ENCODE data around the gene UTS2R. TPM values are rescaled to one million over a fixed set of nuclear protein-coding genes. Genes with fewer than 3 reads are reported as not detected.

Gene UTS2R
- total and polyA plus RNA-seq, 2 of the 4 experiments (the other 2 are of a cell fraction), result not detected

- H3K27ac ChIP-seq (ENCODE audit: insufficient read depth, low read length), result no peak overlapping the region
- POLR2A ChIA-PET (ENCODE audit: unreplicated experiment), result no interaction called here
- no peak overlapping the region for H3K4ac ChIP-seq (ENCODE audit: low read depth, low read length)
- CTCF ChIA-PET, result no interaction called here
- H2BK5ac ChIP-seq (ENCODE audit: low read depth, low read length, poor library complexity, severe bottlenecking), result no peak overlapping the region
- ATAC-seq (ENCODE audit: low read depth) (no peak), DNase-seq (no peak)
- H3K14ac ChIP-seq (replicated peaks; ENCODE audit: low read depth, low read length), result no peak overlapping the region
- H2BK20ac ChIP-seq (ENCODE audit: low read depth, low read length), result no peak overlapping the region
- H3K36me3 ChIP-seq (ENCODE audit: control insufficient read depth, insufficient read depth, low read length), result no peaks in the 10 kb centered on the region
- H3K9me3 ChIP-seq (ENCODE audit: control insufficient read depth, insufficient read depth, low read length), result no peaks in the 10 kb centered on the region
- TF ChIP-seq MXI1 (IDR thresholded peaks at IDR 0.05; ENCODE audit: borderline replicate concordance, low read depth, low read length), result no peak
- no peak for TF ChIP-seq CTCF (conservative IDR thresholded peaks at IDR 0.05; ENCODE audit: low read depth, low read length)
- TF ChIP-seq RCOR1 (IDR thresholded peaks at IDR 0.05; ENCODE audit: insufficient replicate concordance, low read length), result no peak
- TF ChIP-seq RAD21 (IDR thresholded peaks at IDR 0.05; ENCODE audit: low read length), result no peak
- TF ChIP-seq SMC3 (IDR thresholded peaks at IDR 0.05; ENCODE audit: low read depth, low read length), result no peak
- TF ChIP-seq NFE2L2 (IDR thresholded peaks at IDR 0.05; ENCODE audit: low read depth, low read length), result no peak
- TF ChIP-seq CHD1 (IDR thresholded peaks at IDR 0.05; ENCODE audit: low read depth, low read length), result no peak
- no peak for TF ChIP-seq ELK1 (IDR thresholded peaks at IDR 0.05; ENCODE audit: borderline replicate concordance, low read depth, low read length)
- no peak overlapping the region for H3K23ac ChIP-seq (ENCODE audit: low read depth, low read length)
- H4K8ac ChIP-seq (ENCODE audit: low read depth in 2 of 2, low read length in 2 of 2), result no peak overlapping the region
- H2BK15ac ChIP-seq (ENCODE audit: low read depth, low read length), result no peak overlapping the region
- no peak overlapping the region for H3K18ac ChIP-seq (ENCODE audit: low read depth, low read length)
- dilution Hi-C loops (cut with HindIII; ENCODE audit: low sequenced_read_pairs, unreplicated experiment), result no loop called here
- peaks cover 4% of the 10 kb centered on the region for H3K4me1 ChIP-seq (ENCODE audit: control insufficient read depth, insufficient read depth, low read length)
- BruUV-seq (replicated peaks), result no TSS peak
- H2AFZ ChIP-seq (replicated peaks; ENCODE audit: low read length, poor library complexity), result no peak overlapping the region
- H3K27me3 ChIP-seq (ENCODE audit: control insufficient read depth, insufficient read depth, low read length), result peaks cover 56% of the 10 kb centered on the region
- H3K9me1 ChIP-seq (ENCODE audit: insufficient read depth, low read length), result peaks cover 4% of the 10 kb centered on the region; the same call in 1 of the 2 replicates
- no peak overlapping the region for H2AK5ac ChIP-seq (ENCODE audit: low read depth, low read length)
- in situ Hi-C loops (cut with MboI; ENCODE audit: low sequenced_read_pairs), result no loop called here
- H3K9ac ChIP-seq (ENCODE audit: low read depth, low read length), result no peak overlapping the region
- no peak overlapping the region for H3K4me2 ChIP-seq (ENCODE audit: low read depth, low read length)
- H2AK9ac ChIP-seq (replicated peaks; ENCODE audit: low read depth, low read length, poor library complexity), result no peak overlapping the region
- H4K20me1 ChIP-seq (ENCODE audit: insufficient read depth, low read length), result no peaks in the 10 kb centered on the region; the same call in 1 of the 2 replicates
- H4K5ac ChIP-seq (ENCODE audit: low read depth, low read length), result no peak overlapping the region
- H4K91ac ChIP-seq (ENCODE audit: insufficient read depth, low read depth, low read length), result no peak overlapping the region
- no peaks in the 10 kb centered on the region for H3K79me1 ChIP-seq (ENCODE audit: low read depth in 1 of 2, low read length in 2 of 2)
- intact Hi-C loops (cut with micrococcal nuclease), result no loop called here
- no peak overlapping the region for H3K4me3 ChIP-seq (ENCODE audit: insufficient read depth, low read depth, low read length)
- 87% methylated on average over 10 of the region's 11 CpGs; no CpG with 5 or more reads in 1 of the 2 experiments for WGBS, 2 experiments (ENCODE audit: extremely low coverage in 2 of 2, insufficient read length in 1 of 2)
- no peak overlapping the region for H3K56ac ChIP-seq (ENCODE audit: extremely low read depth, insufficient read depth, low read length)
- H2BK120ac ChIP-seq (ENCODE audit: low read depth, low read length), result no peak overlapping the region
These were observed 11.3 kb downstream of the UTS2R start for GRCh38 chr17:82382933-82383255.

All from IMR-90 (cell line).